ENCODE results near the gene QSOX1.

QSOX1 gene

GRCh38 chr1:180235502-180236239 lies 81.0 kb downstream of the QSOX1 start:
- no peak for DNase-seq

GRCh38 chr1:180236698-180237509 lies 82.2 kb downstream of the QSOX1 start:
- no peak for DNase-seq

- DNase-seq: no peak
These were observed 83.3 kb downstream of the QSOX1 start for GRCh38 chr1:180237869-180238476.

GRCh38 chr1:180238675-180239074 lies 84.0 kb downstream of the QSOX1 start:
- DNase-seq: no peak

GRCh38 chr1:180239145-180240096 lies 84.8 kb downstream of the QSOX1 start:
- DNase-seq: no peak

- no peak for DNase-seq
These were observed 87.3 kb downstream of the QSOX1 start for GRCh38 chr1:180241716-180242544.

GRCh38 chr1:180243517-180244221 lies 89.0 kb downstream of the QSOX1 start:
- no peak for DNase-seq

- no peak for DNase-seq
These were observed 90.2 kb downstream of the QSOX1 start for GRCh38 chr1:180244840-180245239.

- DNase-seq: no peak
These were observed 91.9 kb downstream of the QSOX1 start for GRCh38 chr1:180246579-180246978.

GRCh38 chr1:180247061-180247460 lies 92.4 kb downstream of the QSOX1 start:
- no peak for DNase-seq

- no peak for DNase-seq
These were observed 92.9 kb downstream of the QSOX1 start for GRCh38 chr1:180247580-180247979.

- no peak for DNase-seq
These were observed 93.5 kb downstream of the QSOX1 start for GRCh38 chr1:180248176-180248575.

GRCh38 chr1:180248731-180249681 lies 94.3 kb downstream of the QSOX1 start:
- DNase-seq: no peak

- no peak for DNase-seq
These were observed 95.2 kb downstream of the QSOX1 start for GRCh38 chr1:180249725-180250498.

- DNase-seq: no peak
These were observed 95.8 kb downstream of the QSOX1 start for GRCh38 chr1:180250499-180250770.

GRCh38 chr1:180250883-180251509 lies 96.3 kb downstream of the QSOX1 start:
- no peak for DNase-seq

GRCh38 chr1:180251526-180252305 lies 97.0 kb downstream of the QSOX1 start:
- DNase-seq: no peak

All from activated naive CD4-positive, alpha-beta T cell (primary cell).